ENCODE measurements around the gene CYP27C1.

CYP27C1 gene

GRCh38 chr2:127188797-127189196 lies 31.3 kb downstream of the CYP27C1 start:
- no peak overlapping the region for H3K4me3 ChIP-seq (ENCODE audit: low read depth, low read length)
- no peak for DNase-seq (ENCODE audit: low read depth)
- TF ChIP-seq, protein P1, sequence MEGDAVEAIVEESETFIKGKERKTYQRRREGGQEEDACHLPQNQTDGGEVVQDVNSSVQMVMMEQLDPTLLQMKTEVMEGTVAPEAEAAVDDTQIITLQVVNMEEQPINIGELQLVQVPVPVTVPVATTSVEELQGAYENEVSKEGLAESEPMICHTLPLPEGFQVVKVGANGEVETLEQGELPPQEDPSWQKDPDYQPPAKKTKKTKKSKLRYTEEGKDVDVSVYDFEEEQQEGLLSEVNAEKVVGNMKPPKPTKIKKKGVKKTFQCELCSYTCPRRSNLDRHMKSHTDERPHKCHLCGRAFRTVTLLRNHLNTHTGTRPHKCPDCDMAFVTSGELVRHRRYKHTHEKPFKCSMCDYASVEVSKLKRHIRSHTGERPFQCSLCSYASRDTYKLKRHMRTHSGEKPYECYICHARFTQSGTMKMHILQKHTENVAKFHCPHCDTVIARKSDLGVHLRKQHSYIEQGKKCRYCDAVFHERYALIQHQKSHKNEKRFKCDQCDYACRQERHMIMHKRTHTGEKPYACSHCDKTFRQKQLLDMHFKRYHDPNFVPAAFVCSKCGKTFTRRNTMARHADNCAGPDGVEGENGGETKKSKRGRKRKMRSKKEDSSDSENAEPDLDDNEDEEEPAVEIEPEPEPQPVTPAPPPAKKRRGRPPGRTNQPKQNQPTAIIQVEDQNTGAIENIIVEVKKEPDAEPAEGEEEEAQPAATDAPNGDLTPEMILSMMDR (IDR thresholded peaks at IDR 0.05; ENCODE audit: low read depth, low read length, missing control alignments) = no peak

- H3K4me3 ChIP-seq (ENCODE audit: low read depth, low read length) = no peak overlapping the region
- DNase-seq (ENCODE audit: low read depth) = no peak
- TF ChIP-seq, protein P1 (IDR thresholded peaks at IDR 0.05; ENCODE audit: low read depth, low read length, missing control alignments) = no peak
These were observed 32.3 kb downstream of the CYP27C1 start for GRCh38 chr2:127187831-127188230.

DNA sequence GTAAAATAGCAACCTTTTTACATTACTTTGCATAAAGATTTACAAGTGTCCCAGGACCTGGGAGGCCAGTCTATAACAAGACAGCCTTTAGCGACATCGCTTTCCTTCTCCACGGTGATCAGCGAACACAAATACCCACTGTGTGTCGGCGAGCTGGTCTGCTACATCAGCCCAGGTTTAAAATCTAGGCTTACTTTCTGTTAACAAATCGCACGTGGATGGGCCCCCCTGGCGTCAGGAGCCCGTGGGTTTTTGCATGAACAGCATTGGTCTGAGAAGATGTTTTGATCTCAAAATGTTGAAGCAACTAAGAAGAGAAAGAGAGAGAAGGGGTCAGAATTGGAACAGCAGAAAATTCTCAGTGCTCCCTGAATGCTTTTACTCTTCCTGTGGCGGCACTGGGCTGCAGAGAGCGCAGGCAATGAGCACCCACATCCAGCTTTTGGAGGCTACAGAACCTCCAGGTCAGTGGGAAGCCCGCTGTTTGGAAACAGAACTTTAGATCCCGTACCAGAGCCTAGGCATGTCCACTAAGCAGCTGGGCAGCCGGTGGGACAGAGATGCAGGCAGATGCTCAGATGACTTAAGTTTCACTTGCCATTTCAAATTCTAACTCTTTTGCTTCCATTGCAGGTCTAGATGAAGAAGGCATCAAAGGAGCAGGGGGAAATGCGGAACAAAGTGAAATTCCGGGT lies 32.9 kb downstream of the CYP27C1 start:
- no peak for DNase-seq (ENCODE audit: low read depth)
- H3K4me3 ChIP-seq (ENCODE audit: low read depth, low read length) = no peak overlapping the region
- TF ChIP-seq, protein P1 (IDR thresholded peaks at IDR 0.05; ENCODE audit: low read depth, low read length, missing control alignments) = no peak

GRCh38 chr2:127185705-127186104 lies 34.4 kb downstream of the CYP27C1 start:
- no peak for DNase-seq (ENCODE audit: low read depth)
- no peak overlapping the region for H3K4me3 ChIP-seq (ENCODE audit: low read depth, low read length)
- TF ChIP-seq, protein P1 (IDR thresholded peaks at IDR 0.05; ENCODE audit: low read depth, low read length, missing control alignments) = no peak

GRCh38 chr2:127185093-127185492 lies 35.0 kb downstream of the CYP27C1 start:
- no peak for DNase-seq (ENCODE audit: low read depth)
- H3K4me3 ChIP-seq (ENCODE audit: low read depth, low read length) = no peak overlapping the region
- TF ChIP-seq, protein P1 (IDR thresholded peaks at IDR 0.05; ENCODE audit: low read depth, low read length, missing control alignments) = peak; percentile 18

DNA sequence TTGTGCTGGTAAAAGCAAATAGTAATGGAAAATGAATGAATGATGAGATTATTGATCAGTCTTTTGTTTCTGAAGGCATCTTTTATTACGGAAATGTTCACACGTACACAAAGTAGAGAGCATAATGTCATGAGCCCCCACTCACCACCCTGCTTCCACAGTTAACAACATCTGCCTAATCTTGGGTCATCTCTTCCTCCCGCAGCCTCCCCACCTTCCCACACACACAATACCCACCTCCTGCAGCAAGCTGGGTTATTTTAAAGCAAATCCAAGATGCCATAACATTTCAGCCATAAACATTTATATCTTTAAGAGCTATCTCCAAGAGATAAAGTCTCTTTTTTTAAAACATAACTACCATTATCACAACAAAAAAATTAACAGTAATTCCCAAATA lies 36.3 kb downstream of the CYP27C1 start:
- TF ChIP-seq, protein P1 (IDR thresholded peaks at IDR 0.05; ENCODE audit: low read depth, low read length, missing control alignments) = no peak
- DNase-seq (ENCODE audit: low read depth) = no peak
- no peak overlapping the region for H3K4me3 ChIP-seq (ENCODE audit: low read depth, low read length)
